ENCODE data around the gene NACC1.
A peak's percentile ranks its signal among the peaks of the same experiment; 100 is the strongest.

GRCh38 chr19:13164343-13165161 lies 46.5 kb downstream of the NACC1 start:
- TF ChIP-seq CTCF (IDR thresholded peaks at IDR 0.05): no peak
- TF ChIP-seq POLR2AphosphoS5 (IDR thresholded peaks at IDR 0.05): peak in 2 of 3 donors; percentile 41 to 69
- no peak for TF ChIP-seq EP300 (IDR thresholded peaks at IDR 0.05)
- no peak for TF ChIP-seq POLR2A (IDR thresholded peaks at IDR 0.05)
